AG10803 (cell line): ENCODE measurements around the gene GTF2F2.

Source experiments
- DNase-seq: peaks from one replicate; pipeline ENCODE4 v3.0.0; 2010; ENCODE audit warnings: low read depth
- H3K4me3 ChIP-seq: 2 replicates; pipeline ENCODE4 v1.5.1; 2011; ENCODE audit warnings: mild to moderate bottlenecking, low read length, control low read depth
- TF ChIP-seq, protein P1 (sequence below): conservative IDR thresholded peaks from 2 replicates; pipeline ENCODE4 v1.5.1; 2011; ENCODE audit warnings: mild to moderate bottlenecking, low read length, control low read depth, inconsistent platforms

GTF2F2 gene

GRCh38 chr13:45254396-45254795, 134.1 kb downstream of the GTF2F2 start:
- H3K4me3 ChIP-seq: no peak overlapping the region
- no peak for DNase-seq
- TF ChIP-seq, protein P1, sequence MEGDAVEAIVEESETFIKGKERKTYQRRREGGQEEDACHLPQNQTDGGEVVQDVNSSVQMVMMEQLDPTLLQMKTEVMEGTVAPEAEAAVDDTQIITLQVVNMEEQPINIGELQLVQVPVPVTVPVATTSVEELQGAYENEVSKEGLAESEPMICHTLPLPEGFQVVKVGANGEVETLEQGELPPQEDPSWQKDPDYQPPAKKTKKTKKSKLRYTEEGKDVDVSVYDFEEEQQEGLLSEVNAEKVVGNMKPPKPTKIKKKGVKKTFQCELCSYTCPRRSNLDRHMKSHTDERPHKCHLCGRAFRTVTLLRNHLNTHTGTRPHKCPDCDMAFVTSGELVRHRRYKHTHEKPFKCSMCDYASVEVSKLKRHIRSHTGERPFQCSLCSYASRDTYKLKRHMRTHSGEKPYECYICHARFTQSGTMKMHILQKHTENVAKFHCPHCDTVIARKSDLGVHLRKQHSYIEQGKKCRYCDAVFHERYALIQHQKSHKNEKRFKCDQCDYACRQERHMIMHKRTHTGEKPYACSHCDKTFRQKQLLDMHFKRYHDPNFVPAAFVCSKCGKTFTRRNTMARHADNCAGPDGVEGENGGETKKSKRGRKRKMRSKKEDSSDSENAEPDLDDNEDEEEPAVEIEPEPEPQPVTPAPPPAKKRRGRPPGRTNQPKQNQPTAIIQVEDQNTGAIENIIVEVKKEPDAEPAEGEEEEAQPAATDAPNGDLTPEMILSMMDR: no peak

GRCh38 chr13:45255247-45255987, 135.1 kb downstream of the GTF2F2 start:
- TF ChIP-seq, protein P1: no peak
- no peak overlapping the region for H3K4me3 ChIP-seq
- no peak for DNase-seq

DNA sequence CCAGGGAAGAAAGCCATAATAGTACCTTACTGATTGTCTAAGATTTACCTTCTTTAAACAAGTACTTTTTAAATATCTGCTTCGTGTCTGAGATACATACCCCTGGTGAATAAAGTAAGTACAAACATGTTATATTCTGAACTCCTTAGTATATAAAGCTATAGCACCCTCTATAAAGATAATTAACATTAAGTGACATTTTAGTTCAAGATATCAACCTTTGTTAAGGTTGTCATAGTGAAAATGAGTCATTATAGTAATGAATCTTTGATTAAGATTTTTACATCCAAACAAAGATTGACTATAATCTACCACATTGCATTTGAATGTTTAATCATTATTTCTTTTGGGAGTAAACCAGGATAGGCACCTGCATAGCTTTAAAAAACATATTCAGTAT, 135.9 kb downstream of the GTF2F2 start:
- TF ChIP-seq, protein P1: no peak

GRCh38 chr13:45257638-45258333, 137.5 kb downstream of the GTF2F2 start:
- DNase-seq: peak; percentile 47
- no peak overlapping the region for H3K4me3 ChIP-seq
- TF ChIP-seq, protein P1: no peak

More for the DNA sequence above, 135.9 kb downstream of the GTF2F2 start:
- H3K4me3 ChIP-seq: no peak overlapping the region
- no peak for DNase-seq

DNA sequence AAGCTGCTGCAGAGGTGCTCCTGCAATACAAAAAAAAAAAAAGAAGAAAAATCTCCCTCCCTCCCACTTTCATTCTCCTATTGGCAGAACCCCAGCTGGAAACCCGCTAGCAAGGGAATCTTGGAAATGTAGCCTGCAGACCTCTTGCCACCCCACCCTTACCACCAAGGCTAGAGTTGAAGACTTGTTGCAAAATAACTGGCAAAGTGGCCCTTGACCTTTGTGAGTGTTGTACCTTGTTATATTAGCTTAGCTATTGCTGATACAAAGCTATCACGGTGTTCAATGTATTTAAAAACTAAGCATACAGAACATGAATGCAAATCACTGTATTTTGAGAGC, 138.0 kb downstream of the GTF2F2 start:
- no peak overlapping the region for H3K4me3 ChIP-seq
- TF ChIP-seq, protein P1: no peak
- DNase-seq: no peak

DNA sequence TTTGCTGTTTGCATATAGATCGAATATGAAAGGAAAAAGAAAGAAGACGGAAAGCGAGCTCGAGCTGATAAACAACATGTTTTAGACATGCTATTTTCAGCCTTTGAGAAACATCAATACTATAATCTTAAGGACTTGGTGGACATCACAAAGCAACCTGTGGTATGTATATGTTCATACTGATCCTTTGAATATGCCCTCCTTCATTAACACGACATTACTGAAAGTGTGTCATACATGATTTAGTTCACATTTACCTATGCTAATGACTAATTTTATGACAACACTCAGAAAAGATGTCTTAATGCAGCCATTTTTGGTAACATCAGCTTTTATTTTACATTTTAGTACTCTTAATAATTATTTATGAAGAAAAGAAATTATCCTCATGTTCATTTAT, 146.9 kb downstream of the GTF2F2 start:
- no peak for DNase-seq
- TF ChIP-seq, protein P1: no peak
- H3K4me3 ChIP-seq: no peak overlapping the region

GRCh38 chr13:45269204-45269603, 148.9 kb downstream of the GTF2F2 start:
- TF ChIP-seq, protein P1: 0 out of 2 replicates have a peak, but pooled peaks have one; percentile 3
- peak; percentile 33 for DNase-seq
- no peak overlapping the region for H3K4me3 ChIP-seq
